AG04450 (cell line): Measurements from ENCODE around the gene FANCC. TPM values are rescaled to one million over a fixed set of nuclear protein-coding genes. Genes with fewer than 3 reads are reported as not detected.

Experiments used
- CTCF ChIA-PET: fragments of 300-600, 350-600 bp; formaldehyde crosslinking; extraction: SDS; loops from one replicate; lab custom pipeline; 2022; ENCODE audit warnings: antibody characterized with exemption, inconsistent platforms; lab: Charles Lee
- POLR2A ChIA-PET: fragments of 350-600 bp; formaldehyde crosslinking; extraction: SDS; loops from one replicate; lab custom pipeline; 2021; ENCODE audit warnings: antibody characterized with exemption, inconsistent platforms; lab: Yijun Ruan, JAX
- DNase-seq: peaks from one replicate; pipeline ENCODE4 v3.0.0-alpha.2; 2011; ENCODE audit warnings: low read depth, low spot score
- H3K27ac ChIP-seq: one replicate; pipeline ENCODE4 v1.5.1; 2012; ENCODE audit warnings: low read depth, low read length, control low read depth
- H3K27me3 ChIP-seq: one replicate; pipeline ENCODE4 v1.6.0; 2012; ENCODE audit warnings: low read length; ENCODE audit not compliant: control insufficient read depth, insufficient read depth
- H3K4me3 ChIP-seq: 2 replicates; pipeline ENCODE4 v1.5.1; 2011; ENCODE audit warnings: mild to moderate bottlenecking, low read depth, low read length, control low read depth
- H3K9me3 ChIP-seq: 2 replicates; pipeline ENCODE4 v1.5.1; 2012; ENCODE audit warnings: low read length; ENCODE audit not compliant: control insufficient read depth, insufficient read depth
- CTCF ChIP-seq: IDR thresholded peaks from 2 replicates; pipeline ENCODE4 v1.5.1; 2011; ENCODE audit warnings: low read depth, low read length, control low read depth, inconsistent platforms
- polyA plus RNA-seq: library from polyadenylated mRNA; depleted of rRNA; stranded (reverse); fragments of >200 nt; gene quantifications from 2 replicates; pipeline ENCODE4 v1.2.3, GENCODE V29; 2011

The FANCC gene
- polyA plus RNA-seq, 1 experiment, result 10.8 TPM

DNA sequence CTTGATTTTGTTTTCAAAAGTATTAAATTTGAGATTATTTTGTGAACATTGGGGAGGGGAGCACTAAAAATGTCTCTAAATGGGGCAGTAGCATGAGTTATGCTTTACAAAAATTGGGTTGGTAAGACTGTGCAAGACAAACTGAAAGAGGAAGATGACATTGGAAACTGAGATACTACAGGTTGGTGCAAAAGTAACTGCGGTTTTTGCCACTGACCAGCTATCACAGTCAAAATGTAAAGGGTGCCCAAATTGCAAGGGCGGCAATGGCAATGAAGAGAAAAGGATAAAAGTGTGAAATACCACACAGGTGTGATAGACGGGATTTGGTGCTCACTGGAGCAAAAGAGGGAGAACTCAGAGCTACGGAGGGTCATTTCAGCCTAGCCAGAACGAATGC lies 124.0 kb downstream of the FANCC start:
- Histone ChIP-seq H3K9me3 (no peaks in the 10 kb centered on the region), H3K27ac (no peak overlapping the region), H3K27me3 (no peaks in the 10 kb centered on the region), H3K4me3 (no peak overlapping the region)
- ChIA-PET POLR2A (no interaction called here), CTCF (interaction anchor here (2.1 kb wide), 1 partner anchor 26 kb away, joined by 6 read pairs; no protein-coding TSS in a partner anchor)
- TF ChIP-seq CTCF, result no peak
- no peak for DNase-seq

DNA sequence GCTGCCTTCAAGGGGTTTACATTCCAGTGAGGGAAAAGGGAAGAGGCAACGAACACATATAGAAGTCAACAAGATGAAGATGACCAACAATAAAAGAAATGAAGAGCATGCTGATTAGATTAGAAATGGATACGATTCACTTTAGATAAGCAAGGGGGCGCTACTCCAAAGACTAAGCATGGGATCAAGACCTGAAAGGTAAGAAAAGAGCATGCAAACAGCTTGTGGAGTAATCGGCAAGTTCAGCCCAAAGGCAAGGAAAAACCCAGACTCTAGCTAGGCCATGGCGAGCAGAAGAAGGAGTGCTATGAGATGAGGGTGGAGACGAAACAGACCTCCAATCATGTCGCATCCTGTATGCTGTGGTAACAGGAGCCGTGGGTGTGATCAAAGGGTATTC lies 124.4 kb downstream of the FANCC start:
- no peak for DNase-seq
- TF ChIP-seq CTCF, result no peak
- Histone ChIP-seq H3K27ac (no peak overlapping the region), H3K9me3 (no peaks in the 10 kb centered on the region), H3K4me3 (no peak overlapping the region), H3K27me3 (no peaks in the 10 kb centered on the region)
- POLR2A ChIA-PET, result no interaction called here
- CTCF ChIA-PET, result interaction anchor here (2.1 kb wide), 1 partner anchor 25 kb away, joined by 6 read pairs; no protein-coding TSS in a partner anchor

- Histone ChIP-seq H3K27me3 (no peaks in the 10 kb centered on the region), H3K9me3 (no peaks in the 10 kb centered on the region), H3K4me3 (no peak overlapping the region), H3K27ac (no peak overlapping the region)
- ChIA-PET CTCF (interaction anchor here (2.1 kb wide), 1 partner anchor 25 kb away, joined by 6 read pairs; no protein-coding TSS in a partner anchor), POLR2A (no interaction called here)
- TF ChIP-seq CTCF, result no peak
- no peak for DNase-seq
These were observed 124.9 kb downstream of the FANCC start for GRCh38 chr9:95192631-95193030.

GRCh38 chr9:95190413-95190812 lies 127.1 kb downstream of the FANCC start:
- Histone ChIP-seq H3K4me3 (no peak overlapping the region), H3K27ac (no peak overlapping the region), H3K27me3 (no peaks in the 10 kb centered on the region), H3K9me3 (no peaks in the 10 kb centered on the region)
- ChIA-PET CTCF (interaction anchor here (0.6 to 1.2 kb wide), 3 partner anchors 10 to 521 kb away, joined by 3 to 7 read pairs (median 4); no protein-coding TSS in a partner anchor), POLR2A (no interaction called here)
- no peak for DNase-seq
- no peak for TF ChIP-seq CTCF

DNA sequence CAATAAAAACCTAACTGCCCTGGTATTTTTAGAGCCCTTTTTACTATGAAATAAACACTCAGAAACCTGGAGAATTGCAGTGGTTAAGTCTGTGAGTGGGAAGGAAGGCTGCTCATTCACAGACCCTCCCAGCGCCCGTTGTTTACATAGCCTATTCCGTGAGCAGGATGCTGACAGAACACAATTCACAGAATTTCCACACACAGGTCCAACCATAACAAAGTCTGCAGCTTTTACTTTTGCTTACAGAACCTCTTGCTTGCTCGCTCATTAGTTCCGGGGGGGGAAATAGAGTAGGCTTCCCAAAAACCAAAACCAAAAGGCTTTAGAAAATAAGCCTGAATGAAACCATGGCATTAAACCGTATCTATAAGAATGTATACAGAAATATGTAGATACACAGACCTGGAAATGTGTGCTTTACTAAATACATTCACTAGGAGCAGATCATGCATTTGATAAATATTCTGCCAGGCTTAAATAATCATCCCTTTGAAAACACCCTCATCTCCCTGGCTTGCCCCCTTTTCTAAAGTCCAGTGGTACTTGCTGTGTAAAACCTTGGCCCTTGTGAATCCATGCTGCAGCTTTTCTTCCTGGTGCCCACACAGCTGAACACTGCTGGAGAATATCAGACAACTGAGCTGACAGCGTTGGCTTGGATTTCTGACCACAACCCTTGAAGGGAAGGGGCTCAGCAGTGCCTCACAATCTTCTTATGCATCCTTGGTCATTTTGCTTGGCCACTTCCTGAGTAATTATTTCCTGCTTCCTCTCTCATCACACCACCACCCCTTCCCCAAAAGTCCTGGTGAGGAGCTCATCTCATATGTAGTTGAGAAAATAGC lies 128.0 kb downstream of the FANCC start:
- peak overlapping the region; percentile 36 for H3K4me3 ChIP-seq
- peak; percentile 73 for DNase-seq
- no peaks in the 10 kb centered on the region for H3K9me3 ChIP-seq
- ChIA-PET POLR2A (interaction anchor here (1.2 kb wide), 1 partner anchor 8 kb away, joined by 3 read pairs; no protein-coding TSS in a partner anchor), CTCF (interaction anchor here (0.9 to 1.2 kb wide), 2 partner anchors 9 to 62 kb away, joined by 3 to 4 read pairs; no protein-coding TSS in a partner anchor)
- H3K27ac ChIP-seq, result peak overlapping the region; percentile 25
- no peaks in the 10 kb centered on the region for H3K27me3 ChIP-seq
- no peak for TF ChIP-seq CTCF
